GM19025 (cell line): ENCODE measurements around the gene NKAP.
"Not testable (repeated sequence)": the region's sequence is repeated elsewhere in the genome, so short reads cannot be mapped to it uniquely, and the experiment has no call there.

Experiments
- ATAC-seq: cut with Tn5 transposase; IDR thresholded peaks from one replicate; pipeline ENCODE4 v1.9.1; 2021; ENCODE audit warnings: mild to moderate bottlenecking, low read depth, moderate library complexity; ENCODE audit not compliant: unreplicated experiment

The NKAP gene

GRCh38 chrX:119943185-119943988, at the start of gene NKAP:
TSS of gene NKAP (minus strand) at chrX:119943751. CDS start at chrX:119943605, 146 bp downstream.
- ATAC-seq: peak; percentile 78

DNA sequence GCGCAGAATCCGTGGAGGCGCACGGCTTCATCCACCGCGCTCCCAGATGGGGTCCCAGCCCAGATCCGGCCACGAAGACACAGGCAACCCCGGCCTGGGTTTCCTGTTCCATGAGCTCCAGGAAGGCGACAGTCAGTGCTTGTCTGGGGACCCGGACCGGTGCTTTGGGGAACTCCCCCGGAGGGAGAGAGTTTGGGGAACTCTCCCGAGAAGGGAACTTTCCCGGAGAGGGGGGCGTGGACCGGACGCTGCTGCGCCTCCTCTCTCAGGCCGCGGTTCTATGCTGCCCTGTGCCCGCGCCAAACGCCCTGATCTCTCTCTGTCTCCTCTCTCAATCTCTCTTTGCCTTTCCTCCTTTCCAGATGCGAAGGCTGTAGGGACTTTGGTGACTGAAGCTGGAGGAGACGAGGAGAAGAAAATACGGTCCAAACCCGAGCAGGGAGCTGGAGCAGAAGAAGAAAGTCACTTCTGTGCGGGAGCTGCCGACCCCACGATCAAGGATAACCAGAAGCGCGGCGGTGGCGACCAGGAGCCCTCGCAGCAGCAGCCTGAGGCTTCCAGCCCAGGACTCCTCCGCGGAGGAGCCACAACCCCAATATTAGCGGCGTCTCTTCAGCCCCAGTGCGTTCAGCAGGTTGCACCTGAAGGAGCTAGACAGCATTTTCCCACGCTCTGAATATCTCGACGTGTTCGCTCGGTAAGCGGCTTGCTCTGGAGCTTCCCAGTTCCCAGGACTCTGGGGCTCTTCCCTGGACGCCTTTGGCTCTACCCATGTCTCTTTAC, 47.6 kb upstream of the NKAP start:
- ATAC-seq: no peak

- ATAC-seq: no peak
These were observed 47.0 kb upstream of the NKAP start for GRCh38 chrX:119990556-119991004.

- ATAC-seq: no peak
These were observed 46.5 kb upstream of the NKAP start for GRCh38 chrX:119989905-119990555.

GRCh38 chrX:119986203-119986602, 42.7 kb upstream of the NKAP start:
- no peak for ATAC-seq

DNA sequence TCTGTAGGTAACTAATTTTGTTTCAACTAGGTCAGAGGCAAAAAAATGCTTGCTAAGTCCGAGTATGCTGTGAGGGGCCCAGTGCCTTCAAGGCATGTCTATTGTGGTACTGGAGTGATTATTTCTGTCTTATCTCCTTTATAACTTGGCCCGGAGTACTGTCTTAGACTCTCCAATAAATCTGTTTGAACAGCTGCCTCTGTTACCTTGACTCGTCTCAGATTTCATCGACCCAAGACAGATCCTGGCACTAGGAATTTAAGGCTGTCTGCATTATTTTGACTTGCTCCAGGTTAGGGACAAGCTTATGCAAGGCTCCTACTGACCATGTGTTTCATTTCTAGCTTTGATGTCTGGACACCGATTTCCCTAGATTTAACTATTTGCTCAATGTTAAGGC, 41.1 kb upstream of the NKAP start:
- ATAC-seq: no peak

DNA sequence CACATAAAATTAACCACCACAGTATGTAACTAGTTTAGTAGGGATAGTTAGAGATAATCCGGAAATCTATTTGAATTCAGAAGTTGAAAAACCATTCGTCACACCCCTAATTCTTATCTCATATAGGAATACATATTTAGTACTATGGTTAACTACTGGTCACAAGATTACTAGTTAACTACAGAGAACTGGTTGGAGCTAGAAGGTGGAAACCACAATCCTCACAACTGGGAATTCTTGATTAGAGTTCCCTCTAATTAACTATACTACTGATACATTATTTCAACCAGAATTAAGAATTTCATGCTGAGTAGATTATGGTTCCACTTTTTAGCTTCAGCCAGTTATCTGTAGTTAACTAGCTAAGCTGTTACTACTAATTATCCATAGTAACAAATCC, 39.9 kb upstream of the NKAP start:
- no peak for ATAC-seq

DNA sequence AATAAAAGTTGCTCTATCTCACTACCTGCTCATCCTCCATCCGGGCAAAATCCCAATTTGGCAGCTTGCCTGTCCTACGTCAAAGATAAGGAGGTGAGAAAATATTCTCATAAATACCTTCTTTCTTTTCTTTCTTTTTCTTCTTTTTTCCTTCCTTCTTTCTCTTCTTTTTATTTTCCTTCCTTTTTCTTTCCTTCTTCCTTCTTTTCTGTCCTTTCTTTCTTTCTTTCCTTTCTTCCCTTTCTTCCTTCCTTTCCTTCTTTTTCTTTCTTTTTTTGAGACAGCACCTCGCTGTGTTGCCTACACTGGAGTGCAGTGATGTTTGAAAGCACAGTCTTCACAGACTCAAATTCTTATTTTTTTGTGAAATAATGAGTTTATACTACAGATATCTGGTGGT, 38.6 kb upstream of the NKAP start:
- ATAC-seq: no peak

- no peak for ATAC-seq
These were observed 37.9 kb upstream of the NKAP start for GRCh38 chrX:119981286-119982070.

DNA sequence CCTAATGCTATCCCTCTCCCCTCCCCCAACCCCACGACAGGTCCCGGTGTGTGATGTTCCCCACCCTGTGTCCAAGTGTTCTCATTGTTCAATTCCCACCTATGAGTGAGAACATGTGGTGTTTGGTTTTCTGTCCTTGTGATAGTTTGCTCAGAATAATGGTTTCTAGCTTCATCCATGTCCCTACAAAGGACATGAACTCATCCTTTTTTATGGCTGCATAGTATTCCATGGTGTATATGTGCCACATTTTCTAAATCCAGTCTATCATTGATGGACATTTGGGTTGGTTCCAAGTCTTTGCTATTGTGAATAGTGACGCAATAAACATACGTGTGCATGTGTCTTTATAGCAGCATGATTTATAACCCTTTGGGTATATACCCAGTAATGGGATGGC, 33.6 kb upstream of the NKAP start:
- ATAC-seq: not testable (repeated sequence)

- ATAC-seq: no peak
These were observed 27.6 kb upstream of the NKAP start for GRCh38 chrX:119971184-119971583.

- ATAC-seq: no peak
These were observed 27.0 kb upstream of the NKAP start for GRCh38 chrX:119970574-119970973.

GRCh38 chrX:119966837-119967236, 23.3 kb upstream of the NKAP start:
- ATAC-seq: not testable (repeated sequence)

- no peak for ATAC-seq
These were observed 17.1 kb upstream of the NKAP start for GRCh38 chrX:119960625-119961024.

- not testable (repeated sequence) for ATAC-seq
These were observed 12.4 kb upstream of the NKAP start for GRCh38 chrX:119955807-119956570.

GRCh38 chrX:119954374-119954773, 10.8 kb upstream of the NKAP start:
- ATAC-seq: no peak

- ATAC-seq: no peak
These were observed 4.8 kb upstream of the NKAP start for GRCh38 chrX:119948381-119948780.

GRCh38 chrX:119945481-119945880, 1.9 kb upstream of the NKAP start:
- ATAC-seq: no peak

- no peak for ATAC-seq
These were observed 743 bp downstream of the NKAP start for GRCh38 chrX:119942831-119943184.
